WTC11 (cell line): ENCODE data around the gene TMEM259.

Experiments used
- FOXP1 ChIP-seq: sonication (generic); formaldehyde crosslinking; IDR thresholded peaks from 2 replicates; pipeline ENCODE4 v1.8.0; 2022; ENCODE audit warnings: missing genetic modification reagents, mild to moderate bottlenecking, moderate library complexity, borderline replicate concordance
- NR3C1 ChIP-seq: sonication (generic); formaldehyde crosslinking; conservative IDR thresholded peaks from 2 replicates; pipeline ENCODE4 v1.8.1; 2023; ENCODE audit warnings: low read depth, mild to moderate bottlenecking, missing genetic modification reagents
- TEAD4 ChIP-seq: sonication (generic); formaldehyde crosslinking; IDR thresholded peaks from 2 replicates; pipeline ENCODE4 v1.8.0; 2022; ENCODE audit warnings: mild to moderate bottlenecking, missing genetic modification reagents
- ZNF263 ChIP-seq: sonication (generic); formaldehyde crosslinking; IDR thresholded peaks from 2 replicates; pipeline ENCODE4 v1.8.1; 2022; ENCODE audit warnings: low read depth, mild to moderate bottlenecking, moderate library complexity, missing genetic modification reagents
- TF ChIP-seq, protein P1 (sequence below): fragments of 200-600 bp; IDR thresholded peaks from 2 replicates; pipeline ENCODE4 v1.8.0; 2022; ENCODE audit warnings: antibody characterized with exemption
- TF ChIP-seq, protein P2 (sequence below): sonication (generic); formaldehyde crosslinking; conservative IDR thresholded peaks from 2 replicates; pipeline ENCODE4 v1.8.1; 2023; ENCODE audit warnings: mild to moderate bottlenecking, low read depth, missing genetic modification reagents, moderate library complexity
- TF ChIP-seq, protein P3 (sequence below): sonication (generic); formaldehyde crosslinking; IDR thresholded peaks from 2 replicates; pipeline ENCODE4 v1.8.1; 2023; ENCODE audit warnings: mild to moderate bottlenecking, missing genetic modification reagents, moderate library complexity

DNA sequence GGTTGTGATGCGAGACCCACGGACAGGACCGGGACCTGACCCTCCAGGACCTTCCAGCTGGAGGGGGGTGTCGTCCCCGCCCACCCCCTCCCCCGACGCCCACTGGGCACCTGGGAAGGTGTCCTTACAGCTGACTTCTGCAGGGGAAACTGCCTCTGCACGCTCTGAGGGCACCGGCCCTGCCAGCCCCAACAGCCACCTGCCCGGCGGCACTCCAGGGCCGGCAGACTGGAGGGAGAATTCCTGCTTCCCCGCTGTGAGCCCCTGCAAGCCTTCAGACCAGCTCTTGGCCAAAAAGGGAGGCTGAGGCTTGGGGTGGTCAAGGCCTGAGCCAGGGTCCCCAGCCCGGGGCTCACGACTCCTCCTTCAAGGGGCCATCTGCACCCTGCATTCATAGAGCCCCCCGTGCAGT is 6.7 kb upstream of the TMEM259 start:
- TF ChIP-seq, protein P1, sequence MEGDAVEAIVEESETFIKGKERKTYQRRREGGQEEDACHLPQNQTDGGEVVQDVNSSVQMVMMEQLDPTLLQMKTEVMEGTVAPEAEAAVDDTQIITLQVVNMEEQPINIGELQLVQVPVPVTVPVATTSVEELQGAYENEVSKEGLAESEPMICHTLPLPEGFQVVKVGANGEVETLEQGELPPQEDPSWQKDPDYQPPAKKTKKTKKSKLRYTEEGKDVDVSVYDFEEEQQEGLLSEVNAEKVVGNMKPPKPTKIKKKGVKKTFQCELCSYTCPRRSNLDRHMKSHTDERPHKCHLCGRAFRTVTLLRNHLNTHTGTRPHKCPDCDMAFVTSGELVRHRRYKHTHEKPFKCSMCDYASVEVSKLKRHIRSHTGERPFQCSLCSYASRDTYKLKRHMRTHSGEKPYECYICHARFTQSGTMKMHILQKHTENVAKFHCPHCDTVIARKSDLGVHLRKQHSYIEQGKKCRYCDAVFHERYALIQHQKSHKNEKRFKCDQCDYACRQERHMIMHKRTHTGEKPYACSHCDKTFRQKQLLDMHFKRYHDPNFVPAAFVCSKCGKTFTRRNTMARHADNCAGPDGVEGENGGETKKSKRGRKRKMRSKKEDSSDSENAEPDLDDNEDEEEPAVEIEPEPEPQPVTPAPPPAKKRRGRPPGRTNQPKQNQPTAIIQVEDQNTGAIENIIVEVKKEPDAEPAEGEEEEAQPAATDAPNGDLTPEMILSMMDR = no peak
- TF ChIP-seq TEAD4 (CRISPR knock-in tag) (no peak), FOXP1 (CRISPR knock-in tag) (no peak), ZNF263 (CRISPR knock-in tag) (no peak), NR3C1 (CRISPR knock-in tag) (no peak)
- TF ChIP-seq, protein P2, sequence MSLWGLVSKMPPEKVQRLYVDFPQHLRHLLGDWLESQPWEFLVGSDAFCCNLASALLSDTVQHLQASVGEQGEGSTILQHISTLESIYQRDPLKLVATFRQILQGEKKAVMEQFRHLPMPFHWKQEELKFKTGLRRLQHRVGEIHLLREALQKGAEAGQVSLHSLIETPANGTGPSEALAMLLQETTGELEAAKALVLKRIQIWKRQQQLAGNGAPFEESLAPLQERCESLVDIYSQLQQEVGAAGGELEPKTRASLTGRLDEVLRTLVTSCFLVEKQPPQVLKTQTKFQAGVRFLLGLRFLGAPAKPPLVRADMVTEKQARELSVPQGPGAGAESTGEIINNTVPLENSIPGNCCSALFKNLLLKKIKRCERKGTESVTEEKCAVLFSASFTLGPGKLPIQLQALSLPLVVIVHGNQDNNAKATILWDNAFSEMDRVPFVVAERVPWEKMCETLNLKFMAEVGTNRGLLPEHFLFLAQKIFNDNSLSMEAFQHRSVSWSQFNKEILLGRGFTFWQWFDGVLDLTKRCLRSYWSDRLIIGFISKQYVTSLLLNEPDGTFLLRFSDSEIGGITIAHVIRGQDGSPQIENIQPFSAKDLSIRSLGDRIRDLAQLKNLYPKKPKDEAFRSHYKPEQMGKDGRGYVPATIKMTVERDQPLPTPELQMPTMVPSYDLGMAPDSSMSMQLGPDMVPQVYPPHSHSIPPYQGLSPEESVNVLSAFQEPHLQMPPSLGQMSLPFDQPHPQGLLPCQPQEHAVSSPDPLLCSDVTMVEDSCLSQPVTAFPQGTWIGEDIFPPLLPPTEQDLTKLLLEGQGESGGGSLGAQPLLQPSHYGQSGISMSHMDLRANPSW (CRISPR knock-in tag) = no peak
- TF ChIP-seq, protein P3, sequence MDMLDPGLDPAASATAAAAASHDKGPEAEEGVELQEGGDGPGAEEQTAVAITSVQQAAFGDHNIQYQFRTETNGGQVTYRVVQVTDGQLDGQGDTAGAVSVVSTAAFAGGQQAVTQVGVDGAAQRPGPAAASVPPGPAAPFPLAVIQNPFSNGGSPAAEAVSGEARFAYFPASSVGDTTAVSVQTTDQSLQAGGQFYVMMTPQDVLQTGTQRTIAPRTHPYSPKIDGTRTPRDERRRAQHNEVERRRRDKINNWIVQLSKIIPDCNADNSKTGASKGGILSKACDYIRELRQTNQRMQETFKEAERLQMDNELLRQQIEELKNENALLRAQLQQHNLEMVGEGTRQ (CRISPR knock-in tag) = no peak
